Mesendoderm (in vitro differentiated cells): Measurements from ENCODE around the gene DMTF1.

Experiments
- DNase-seq: peaks from one replicate; pipeline ENCODE4 v3.0.0; 2013
- H2AK5ac ChIP-seq: 2 replicates; pipeline ENCODE4 v1.6.1; 2013; ENCODE audit warnings: low read length, inconsistent platforms
- H2BK120ac ChIP-seq: 2 replicates; pipeline ENCODE4 v1.6.1; 2013; ENCODE audit warnings: low read depth, mild to moderate bottlenecking, low read length, moderate library complexity, mixed read lengths
- H2BK15ac ChIP-seq: replicated peaks from 2 replicates; pipeline ENCODE4 v1.6.1; 2013; ENCODE audit warnings: low read depth, mild to moderate bottlenecking, moderate library complexity
- H2BK5ac ChIP-seq: 2 replicates; pipeline ENCODE4 v1.6.1; 2013; ENCODE audit warnings: low read length, inconsistent platforms
- H3K18ac ChIP-seq: 2 replicates; pipeline ENCODE4 v1.6.1; 2013; ENCODE audit warnings: mild to moderate bottlenecking, low read length, mixed read lengths
- H3K23ac ChIP-seq: one replicate; pipeline ENCODE4 v1.6.1; 2013; ENCODE audit warnings: low read length
- H3K27ac ChIP-seq: 2 replicates; pipeline ENCODE4 v1.5.1; 2013; ENCODE audit warnings: low read depth, mild to moderate bottlenecking, inconsistent platforms, low read length, moderate library complexity
- H3K27me3 ChIP-seq: 2 replicates; pipeline ENCODE4 v1.6.1; 2013; ENCODE audit warnings: low read length, control low read depth, mild to moderate bottlenecking, inconsistent platforms; ENCODE audit not compliant: insufficient read depth, poor library complexity
- H3K36me3 ChIP-seq: 2 replicates; pipeline ENCODE4 v1.6.1; 2013; ENCODE audit warnings: low read length, inconsistent platforms; ENCODE audit not compliant: control insufficient read depth, insufficient read depth
- H3K4ac ChIP-seq: one replicate; pipeline ENCODE4 v1.6.1; 2013; ENCODE audit warnings: low read depth, mild to moderate bottlenecking, low read length, moderate library complexity
- H3K4me1 ChIP-seq: 2 replicates; pipeline ENCODE4 v1.6.1; 2013; ENCODE audit warnings: low read depth, low read length, inconsistent platforms; ENCODE audit not compliant: control insufficient read depth
- H3K4me2 ChIP-seq: 2 replicates; pipeline ENCODE4 v1.6.1; 2013; ENCODE audit warnings: low read length
- H3K4me3 ChIP-seq: 2 replicates; pipeline ENCODE4 v1.5.1; 2013; ENCODE audit warnings: mild to moderate bottlenecking, low read length
- H3K56ac ChIP-seq: one replicate; pipeline ENCODE4 v1.6.1; 2013; ENCODE audit warnings: low read length
- H3K79me1 ChIP-seq: 2 replicates; pipeline ENCODE4 v1.6.1; 2013; ENCODE audit warnings: low read length, inconsistent platforms
- H3K79me2 ChIP-seq: 2 replicates; pipeline ENCODE4 v1.6.1; 2013; ENCODE audit warnings: mild to moderate bottlenecking, low read length; ENCODE audit not compliant: control insufficient read depth, insufficient read depth
- H3K9ac ChIP-seq: 2 replicates; pipeline ENCODE4 v1.6.1; 2013; ENCODE audit warnings: low read length, inconsistent platforms
- H4K5ac ChIP-seq: one replicate; pipeline ENCODE4 v1.6.1; 2013; ENCODE audit warnings: low read length
- H4K8ac ChIP-seq: one replicate; pipeline ENCODE4 v1.6.1; 2013; ENCODE audit warnings: low read depth, mild to moderate bottlenecking, control low read depth, low read length, moderate library complexity
- WGBS: extraction: QIAGEN DNeasy Blood & Tissue Kit; methylation state at CpG from one replicate; pipeline ENCODE4 v1.1.7; 2013; ENCODE audit warnings: low lambda C conversion rate, missing lambda C conversion rate; ENCODE audit not compliant: insufficient coverage; ENCODE audit errors: extremely low coverage; 5-methylcytosine and 5-hydroxymethylcytosine counted together

The DMTF1 gene

DNA sequence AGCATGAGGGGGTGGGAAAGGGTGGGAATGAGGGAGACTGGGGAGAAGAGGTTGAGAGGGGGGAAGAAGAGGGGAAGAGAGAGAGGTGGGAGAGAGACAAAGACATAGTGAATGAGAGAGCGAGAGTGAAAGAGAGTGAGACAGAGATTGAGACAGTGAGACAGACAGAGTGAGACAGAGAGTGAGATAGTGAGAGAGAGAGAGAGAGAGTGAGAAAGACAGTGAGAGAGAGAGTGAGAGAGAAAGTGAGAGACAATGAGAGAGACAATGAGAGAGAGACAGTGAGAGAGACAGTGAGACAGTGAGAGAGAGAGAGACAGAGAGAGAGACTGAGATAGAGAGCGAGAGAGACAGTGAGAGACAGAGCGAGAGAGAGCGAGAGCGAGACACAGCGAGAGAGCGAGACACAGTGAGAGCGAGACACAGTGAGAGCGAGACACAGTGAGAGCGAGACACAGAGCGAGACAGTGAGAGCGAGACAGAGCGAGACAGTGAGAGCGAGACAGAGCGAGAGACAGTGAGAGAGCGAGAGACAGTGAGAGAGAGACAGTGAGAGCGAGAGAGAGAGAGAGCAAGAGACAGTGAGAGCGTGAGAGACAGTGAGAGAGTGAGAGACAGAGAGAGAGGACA is 57.2 kb downstream of the DMTF1 start:
- H3K36me3 ChIP-seq: peaks cover 3% of the 10 kb centered on the region
- no peak overlapping the region for H4K8ac ChIP-seq
- no peak overlapping the region for H3K4ac ChIP-seq
- no peak overlapping the region for H2BK15ac ChIP-seq
- H3K79me2 ChIP-seq: peaks cover 66% of the 10 kb centered on the region
- no peak overlapping the region for H3K56ac ChIP-seq
- H3K4me3 ChIP-seq: no peak overlapping the region
- H3K9ac ChIP-seq: no peak overlapping the region
- H3K18ac ChIP-seq: no peak overlapping the region
- H2BK120ac ChIP-seq: no peak overlapping the region
- no peak overlapping the region for H4K5ac ChIP-seq
- H3K27me3 ChIP-seq: no peaks in the 10 kb centered on the region
- H3K4me1 ChIP-seq: peaks cover 3% of the 10 kb centered on the region
- no peak overlapping the region for H3K23ac ChIP-seq
- no peak overlapping the region for H2AK5ac ChIP-seq
- H3K4me2 ChIP-seq: no peak overlapping the region
- no CpG with 5 or more reads among the region's 18 CpGs for WGBS
- no peak overlapping the region for H3K27ac ChIP-seq
- no peak overlapping the region for H2BK5ac ChIP-seq
- H3K79me1 ChIP-seq: peaks cover 42% of the 10 kb centered on the region
- no peak for DNase-seq

DNA sequence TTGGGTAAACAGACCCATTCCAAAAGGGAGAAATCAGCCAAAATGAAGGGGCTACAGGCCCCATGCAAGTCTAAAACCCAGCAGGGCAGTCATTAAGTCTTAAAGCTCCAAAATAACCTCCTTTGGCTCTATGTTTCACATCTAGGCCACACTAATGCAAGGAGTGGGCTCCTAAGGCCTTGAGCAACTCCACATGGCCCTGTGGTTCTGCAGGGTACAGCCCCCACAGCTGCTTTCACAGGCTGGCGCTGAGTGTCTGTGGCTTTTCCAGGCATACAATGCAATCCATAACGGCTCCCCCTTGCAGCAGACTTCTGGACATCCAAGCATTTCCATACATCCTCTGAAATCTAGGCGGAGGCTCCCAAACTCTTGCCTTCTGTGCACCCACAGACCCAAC is 58.3 kb downstream of the DMTF1 start:
- H3K4me2 ChIP-seq: no peak overlapping the region
- H3K23ac ChIP-seq: no peak overlapping the region
- peaks cover 70% of the 10 kb centered on the region for H3K79me2 ChIP-seq
- no peak overlapping the region for H2BK15ac ChIP-seq
- no CpG with 5 or more reads among the region's 3 CpGs for WGBS
- no peak overlapping the region for H2AK5ac ChIP-seq
- H3K56ac ChIP-seq: no peak overlapping the region
- H3K18ac ChIP-seq: no peak overlapping the region
- no peak overlapping the region for H3K4me3 ChIP-seq
- H2BK120ac ChIP-seq: no peak overlapping the region
- DNase-seq: no peak
- H3K27me3 ChIP-seq: no peaks in the 10 kb centered on the region
- H2BK5ac ChIP-seq: no peak overlapping the region
- H3K79me1 ChIP-seq: peaks cover 43% of the 10 kb centered on the region
- H3K27ac ChIP-seq: peak overlapping the region; percentile 11
- no peak overlapping the region for H3K9ac ChIP-seq
- H3K36me3 ChIP-seq: peaks cover 3% of the 10 kb centered on the region
- H4K5ac ChIP-seq: no peak overlapping the region
- H3K4ac ChIP-seq: no peak overlapping the region
- H4K8ac ChIP-seq: no peak overlapping the region
- H3K4me1 ChIP-seq: peaks cover 3% of the 10 kb centered on the region

DNA sequence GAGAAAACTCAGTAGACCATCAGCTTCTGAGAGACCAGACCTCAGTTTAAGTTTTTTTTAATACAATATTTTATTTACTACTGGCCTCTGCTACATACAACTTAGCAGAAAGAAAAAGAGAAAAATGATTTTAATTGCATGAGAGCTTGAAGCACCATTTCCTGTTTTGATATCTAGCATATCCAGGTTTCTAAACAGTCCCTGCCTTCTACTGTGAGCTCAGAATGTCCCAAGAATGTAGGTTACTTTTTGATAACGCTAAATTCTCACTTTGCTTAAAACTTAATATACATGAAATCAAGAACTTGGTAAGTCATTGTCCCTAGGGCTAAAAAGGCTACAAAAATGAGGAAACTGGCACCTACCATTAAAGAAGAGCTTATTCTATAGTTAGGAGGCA is 60.2 kb downstream of the DMTF1 start:
- WGBS: no CpG with 5 or more reads among the region's 1 CpG
- H3K4ac ChIP-seq: no peak overlapping the region
- peaks cover 69% of the 10 kb centered on the region for H3K79me2 ChIP-seq
- H4K8ac ChIP-seq: no peak overlapping the region
- H3K4me1 ChIP-seq: peaks cover 3% of the 10 kb centered on the region
- no peak overlapping the region for H2BK120ac ChIP-seq
- H3K23ac ChIP-seq: no peak overlapping the region
- H3K79me1 ChIP-seq: peaks cover 42% of the 10 kb centered on the region
- no peak overlapping the region for H2AK5ac ChIP-seq
- H3K9ac ChIP-seq: no peak overlapping the region
- no peak overlapping the region for H2BK15ac ChIP-seq
- no peak overlapping the region for H3K4me3 ChIP-seq
- H3K27me3 ChIP-seq: no peaks in the 10 kb centered on the region
- H3K4me2 ChIP-seq: no peak overlapping the region
- no peak overlapping the region for H2BK5ac ChIP-seq
- H3K56ac ChIP-seq: no peak overlapping the region
- H3K18ac ChIP-seq: no peak overlapping the region
- no peak for DNase-seq
- no peak overlapping the region for H3K27ac ChIP-seq
- H3K36me3 ChIP-seq: peaks cover 3% of the 10 kb centered on the region
- H4K5ac ChIP-seq: no peak overlapping the region

DNA sequence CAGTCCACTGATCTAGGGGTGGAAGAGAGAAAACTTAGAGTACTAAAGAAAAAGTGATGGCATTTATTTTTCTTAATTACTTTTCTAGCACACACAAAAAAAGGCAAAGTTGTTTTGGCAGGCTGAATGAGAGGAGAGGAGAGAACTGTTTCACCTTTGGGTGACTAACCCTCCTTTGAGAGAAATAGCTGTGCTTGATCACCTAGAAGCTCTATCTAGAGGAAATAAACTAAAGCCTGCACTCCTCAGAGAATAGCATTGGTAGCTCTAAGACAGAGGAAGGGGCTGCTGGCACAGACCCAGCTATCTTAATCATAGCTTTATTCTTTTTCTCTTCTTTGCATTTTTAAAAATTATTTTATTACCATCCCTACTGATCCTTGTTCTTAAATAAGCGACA is 61.0 kb downstream of the DMTF1 start:
- Histone ChIP-seq H3K4me1 (peaks cover 7% of the 10 kb centered on the region), H4K8ac (no peak overlapping the region), H3K79me1 (peaks cover 43% of the 10 kb centered on the region), H3K4ac (no peak overlapping the region), H3K18ac (no peak overlapping the region), H3K79me2 (peaks cover 71% of the 10 kb centered on the region), H3K9ac (no peak overlapping the region), H3K27ac (no peak overlapping the region), H3K4me3 (no peak overlapping the region), H3K36me3 (peaks cover 3% of the 10 kb centered on the region), H3K23ac (no peak overlapping the region), H2BK120ac (no peak overlapping the region), H3K56ac (no peak overlapping the region), H3K27me3 (no peaks in the 10 kb centered on the region), H2AK5ac (no peak overlapping the region), H4K5ac (no peak overlapping the region), H3K4me2 (no peak overlapping the region), H2BK5ac (no peak overlapping the region), H2BK15ac (no peak overlapping the region)
- no peak for DNase-seq
- WGBS: no CpG with 5 or more reads among the region's 1 CpG

DNA sequence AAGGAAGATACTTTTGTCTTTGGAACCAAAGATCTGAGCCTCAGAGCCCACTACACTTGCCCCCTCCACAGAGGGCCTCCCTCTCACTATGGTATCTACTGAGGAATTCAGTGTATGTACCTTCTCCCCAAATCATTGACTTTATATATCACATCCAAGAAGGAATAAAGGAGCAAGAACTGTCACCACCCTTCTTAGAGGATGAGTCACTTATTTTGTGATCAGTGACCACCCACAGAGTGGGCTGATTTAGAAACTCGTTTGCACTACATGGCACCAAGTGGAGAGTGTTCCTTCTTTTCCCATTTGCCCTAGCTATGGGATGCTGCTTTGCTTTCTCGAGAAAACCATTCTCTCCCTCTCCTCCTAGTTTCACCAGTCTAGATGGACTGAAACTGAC is 61.6 kb downstream of the DMTF1 start:
- no peak overlapping the region for H3K4me3 ChIP-seq
- no peak overlapping the region for H2BK5ac ChIP-seq
- no CpG with 5 or more reads among the region's 2 CpGs for WGBS
- peaks cover 3% of the 10 kb centered on the region for H3K36me3 ChIP-seq
- DNase-seq: peak; percentile 61
- H3K4me1 ChIP-seq: peaks cover 7% of the 10 kb centered on the region
- H2BK120ac ChIP-seq: no peak overlapping the region
- peaks cover 71% of the 10 kb centered on the region for H3K79me2 ChIP-seq
- no peak overlapping the region for H4K8ac ChIP-seq
- H2BK15ac ChIP-seq: no peak overlapping the region
- H3K4ac ChIP-seq: no peak overlapping the region
- H3K56ac ChIP-seq: no peak overlapping the region
- no peak overlapping the region for H2AK5ac ChIP-seq
- H3K4me2 ChIP-seq: no peak overlapping the region
- H3K18ac ChIP-seq: no peak overlapping the region
- peaks cover 41% of the 10 kb centered on the region for H3K79me1 ChIP-seq
- no peak overlapping the region for H4K5ac ChIP-seq
- no peak overlapping the region for H3K9ac ChIP-seq
- H3K23ac ChIP-seq: no peak overlapping the region
- H3K27ac ChIP-seq: no peak overlapping the region
- no peaks in the 10 kb centered on the region for H3K27me3 ChIP-seq

DNA sequence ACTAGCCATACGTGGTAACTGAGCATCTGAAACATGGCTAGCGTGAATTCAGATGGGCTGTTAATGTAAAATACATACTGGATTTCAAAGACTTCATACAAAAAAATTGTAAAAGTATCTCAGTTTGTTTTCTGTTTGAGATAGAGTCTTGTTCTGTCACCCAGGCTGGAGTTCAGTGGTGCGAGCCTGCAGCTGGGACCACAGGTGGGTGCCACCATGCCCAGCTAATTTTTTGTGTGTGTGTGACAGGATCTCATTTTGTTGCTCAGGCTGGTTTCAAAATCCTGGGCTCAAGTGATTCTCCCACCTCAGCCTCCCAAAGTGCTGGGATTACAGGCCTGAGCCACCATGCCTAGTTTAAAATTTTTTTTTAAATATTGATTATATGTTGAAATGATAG is 62.8 kb downstream of the DMTF1 start:
- no peak overlapping the region for H4K8ac ChIP-seq
- peaks cover 76% of the 10 kb centered on the region for H3K79me2 ChIP-seq
- H3K18ac ChIP-seq: no peak overlapping the region
- no peak overlapping the region for H2AK5ac ChIP-seq
- no peak overlapping the region for H2BK5ac ChIP-seq
- H3K56ac ChIP-seq: no peak overlapping the region
- no peak overlapping the region for H3K4me3 ChIP-seq
- no peak overlapping the region for H2BK15ac ChIP-seq
- H3K4ac ChIP-seq: no peak overlapping the region
- no peak overlapping the region for H4K5ac ChIP-seq
- no peak overlapping the region for H2BK120ac ChIP-seq
- H3K4me1 ChIP-seq: peaks cover 7% of the 10 kb centered on the region
- DNase-seq: no peak
- H3K27ac ChIP-seq: no peak overlapping the region
- H3K79me1 ChIP-seq: peaks cover 38% of the 10 kb centered on the region
- no peak overlapping the region for H3K9ac ChIP-seq
- WGBS: no CpG with 5 or more reads among the region's 3 CpGs
- H3K4me2 ChIP-seq: no peak overlapping the region
- H3K36me3 ChIP-seq: peaks cover 3% of the 10 kb centered on the region
- no peaks in the 10 kb centered on the region for H3K27me3 ChIP-seq
- no peak overlapping the region for H3K23ac ChIP-seq
